Liver (tissue), 9 donors: ENCODE results near the gene SNAPC2. TPM values are rescaled to one million over a fixed set of nuclear protein-coding genes. Genes with fewer than 3 reads are reported as not detected.
A peak's percentile ranks its signal among the peaks of the same experiment; 100 is the strongest.

Experiments
- DNase-seq: peaks from one replicate; pipeline ENCODE4 v3.0.0-alpha.2; 2017; ENCODE audit warnings: low spot score
- H3K27ac ChIP-seq, 2 donors: one replicate each; pipeline ENCODE4 v1.7.0; 2013; ENCODE audit warnings: inconsistent platforms in 2 of 2, low read length in 2 of 2, control low read depth in 1 of 2, low read depth in 1 of 2, mild to moderate bottlenecking in 1 of 2
- H3K27me3 ChIP-seq, 4 donors: one replicate each; pipeline versions ENCODE4 v1.6.1 to v1.7.0; 2013; ENCODE audit warnings: low read length in 3 of 4, inconsistent platforms in 1 of 4, mild to moderate bottlenecking in 1 of 4, moderate library complexity in 1 of 4; ENCODE audit not compliant: control insufficient read depth in 4 of 4, insufficient read depth in 4 of 4
- H3K36me3 ChIP-seq, 4 donors: one replicate each; pipeline versions ENCODE4 v1.6.1 to v1.7.0; 2013; ENCODE audit warnings: low read length in 3 of 4, mild to moderate bottlenecking in 3 of 4, low read depth in 1 of 4, moderate library complexity in 1 of 4; ENCODE audit not compliant: control insufficient read depth in 4 of 4, insufficient read depth in 3 of 4
- H3K4me1 ChIP-seq, 4 donors: one replicate each; pipeline versions ENCODE4 v1.6.1 to v1.7.0; 2013; ENCODE audit warnings: low read length in 3 of 4, mild to moderate bottlenecking in 3 of 4, moderate library complexity in 1 of 4; ENCODE audit not compliant: control insufficient read depth in 4 of 4, insufficient read depth in 4 of 4
- H3K4me3 ChIP-seq, 3 donors: one replicate each; pipeline versions ENCODE4 v1.6.1 to v1.7.0; 2013; ENCODE audit warnings: low read length in 3 of 3, control low read depth in 1 of 3, low read depth in 1 of 3, mild to moderate bottlenecking in 1 of 3
- H3K9ac ChIP-seq, 2 donors: one replicate each; pipeline ENCODE4 v1.7.0; 2013; ENCODE audit warnings: low read length in 2 of 2, mild to moderate bottlenecking in 2 of 2, moderate library complexity in 2 of 2, control low read depth in 1 of 2, low read depth in 1 of 2
- H3K9me3 ChIP-seq, 4 donors: one replicate each; pipeline versions ENCODE4 v1.6.1 to v1.7.0; 2013; ENCODE audit warnings: low read length in 3 of 4; ENCODE audit not compliant: control insufficient read depth in 4 of 4
- EGR1 ChIP-seq, 2 donors: IDR thresholded peaks; 2 replicates each; pipeline ENCODE4 v1.6.1; 2016 to 2018; ENCODE audit warnings: antibody characterized with exemption in 2 of 2, low read depth in 2 of 2
- FOXA1 ChIP-seq: IDR thresholded peaks from 2 replicates; pipeline ENCODE4 v1.6.1; 2016; ENCODE audit warnings: antibody characterized with exemption
- FOXA2 ChIP-seq: IDR thresholded peaks from 2 replicates; pipeline ENCODE4 v1.6.1; 2016; ENCODE audit warnings: antibody characterized with exemption
- GABPA ChIP-seq, 2 donors: IDR thresholded peaks in 1 of 2; conservative IDR thresholded peaks in 1 of 2; 2 replicates each; pipeline ENCODE4 v1.6.1; 2016; ENCODE audit warnings: antibody characterized with exemption in 2 of 2, mild to moderate bottlenecking in 1 of 2, moderate library complexity in 1 of 2
- HNF4A ChIP-seq, 2 donors: conservative IDR thresholded peaks; 2 replicates each; pipeline ENCODE4 v1.6.1; 2016; ENCODE audit warnings: antibody characterized with exemption in 2 of 2, mild to moderate bottlenecking in 2 of 2
- HNF4G ChIP-seq: IDR thresholded peaks from 2 replicates; pipeline ENCODE4 v1.6.1; 2016; ENCODE audit warnings: antibody characterized with exemption
- JUND ChIP-seq, 2 donors: IDR thresholded peaks; 2 replicates each; pipeline ENCODE4 v1.6.1; 2016; ENCODE audit warnings: antibody characterized with exemption in 2 of 2
- NR2F2 ChIP-seq: IDR thresholded peaks from 2 replicates; pipeline ENCODE4 v1.6.1; 2016; ENCODE audit warnings: antibody characterized with exemption
- RAD21 ChIP-seq, 2 donors: IDR thresholded peaks; 2 replicates each; pipeline ENCODE4 v1.6.1; 2016; ENCODE audit warnings: antibody characterized with exemption in 2 of 2, mild to moderate bottlenecking in 2 of 2
- RXRA ChIP-seq, 2 donors: IDR thresholded peaks; 2 replicates each; pipeline ENCODE4 v1.6.1; 2017 to 2018; ENCODE audit warnings: antibody characterized with exemption in 2 of 2, mild to moderate bottlenecking in 1 of 2
- SP1 ChIP-seq: IDR thresholded peaks from 2 replicates; pipeline ENCODE4 v1.6.1; 2018; ENCODE audit warnings: antibody characterized with exemption, mild to moderate bottlenecking
- TAF1 ChIP-seq: conservative IDR thresholded peaks from 2 replicates; pipeline ENCODE4 v1.6.1; 2016; ENCODE audit warnings: antibody characterized with exemption, mild to moderate bottlenecking
- YY1 ChIP-seq: IDR thresholded peaks from 2 replicates; pipeline ENCODE4 v1.6.1; 2016; ENCODE audit warnings: antibody characterized with exemption, mild to moderate bottlenecking
- WGBS: extraction: QIAGEN DNeasy Blood & Tissue Kit; methylation state at CpG from one replicate; pipeline ENCODE4 v1.1.7; 2013; 5-methylcytosine and 5-hydroxymethylcytosine counted together
- polyA plus RNA-seq, 2 donors: library from polyadenylated mRNA; stranded (reverse) in 1 of 2; unstranded in 1 of 2; fragments of 200-250 nt in 1 of 2; fragments of >200 nt in 1 of 2; fragmentation: Nextera tagmentation in 1 of 2; extraction: Ambion mirVana in 1 of 2; gene quantifications; one replicate each; pipeline versions ENCODE4 v1.2.1 to v1.2.3, GENCODE V29; 2013 to 2015
- total RNA-seq, 2 donors: library from RNA; depleted of rRNA; stranded (reverse); fragments of >200 nt; gene quantifications; one replicate each; pipeline ENCODE4 v1.2.3, GENCODE V29; 2014
- TF ChIP-seq, protein P1 (sequence below): IDR thresholded peaks from 2 replicates; pipeline ENCODE4 v1.6.1; 2016; ENCODE audit warnings: antibody characterized with exemption
- TF ChIP-seq, protein P2 (sequence below): IDR thresholded peaks from 2 replicates; pipeline ENCODE4 v1.6.1; 2016; ENCODE audit warnings: antibody characterized with exemption, mild to moderate bottlenecking
- TF ChIP-seq, protein P3 (sequence below): IDR thresholded peaks from 2 replicates; pipeline ENCODE4 v1.6.1; 2016; ENCODE audit warnings: antibody characterized with exemption
- TF ChIP-seq, protein P4 (sequence below): IDR thresholded peaks from 2 replicates; pipeline ENCODE4 v1.6.1; 2016; ENCODE audit warnings: antibody characterized with exemption
- TF ChIP-seq, protein P5 (sequence below): fragments of 150-350 bp; IDR thresholded peaks from 2 replicates; pipeline ENCODE4 v1.5.1; 2017; ENCODE audit warnings: improper control_type of control experiment, low read depth, low read length; ENCODE audit not compliant: missing input control
- donor health status: healthy.
- donor health status: healthy.
- donor health status: healthy.
- donor health status: healthy.
- donor health status: healthy.

SNAPC2 gene, protein sequence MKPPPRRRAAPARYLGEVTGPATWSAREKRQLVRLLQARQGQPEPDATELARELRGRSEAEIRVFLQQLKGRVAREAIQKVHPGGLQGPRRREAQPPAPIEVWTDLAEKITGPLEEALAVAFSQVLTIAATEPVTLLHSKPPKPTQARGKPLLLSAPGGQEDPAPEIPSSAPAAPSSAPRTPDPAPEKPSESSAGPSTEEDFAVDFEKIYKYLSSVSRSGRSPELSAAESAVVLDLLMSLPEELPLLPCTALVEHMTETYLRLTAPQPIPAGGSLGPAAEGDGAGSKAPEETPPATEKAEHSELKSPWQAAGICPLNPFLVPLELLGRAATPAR
- 1 to 10 TPM; 2.8 to 3.5 TPM for total RNA-seq
- polyA plus RNA-seq, result 1 to 10 TPM; 3.0 to 7.1 TPM

DNA sequence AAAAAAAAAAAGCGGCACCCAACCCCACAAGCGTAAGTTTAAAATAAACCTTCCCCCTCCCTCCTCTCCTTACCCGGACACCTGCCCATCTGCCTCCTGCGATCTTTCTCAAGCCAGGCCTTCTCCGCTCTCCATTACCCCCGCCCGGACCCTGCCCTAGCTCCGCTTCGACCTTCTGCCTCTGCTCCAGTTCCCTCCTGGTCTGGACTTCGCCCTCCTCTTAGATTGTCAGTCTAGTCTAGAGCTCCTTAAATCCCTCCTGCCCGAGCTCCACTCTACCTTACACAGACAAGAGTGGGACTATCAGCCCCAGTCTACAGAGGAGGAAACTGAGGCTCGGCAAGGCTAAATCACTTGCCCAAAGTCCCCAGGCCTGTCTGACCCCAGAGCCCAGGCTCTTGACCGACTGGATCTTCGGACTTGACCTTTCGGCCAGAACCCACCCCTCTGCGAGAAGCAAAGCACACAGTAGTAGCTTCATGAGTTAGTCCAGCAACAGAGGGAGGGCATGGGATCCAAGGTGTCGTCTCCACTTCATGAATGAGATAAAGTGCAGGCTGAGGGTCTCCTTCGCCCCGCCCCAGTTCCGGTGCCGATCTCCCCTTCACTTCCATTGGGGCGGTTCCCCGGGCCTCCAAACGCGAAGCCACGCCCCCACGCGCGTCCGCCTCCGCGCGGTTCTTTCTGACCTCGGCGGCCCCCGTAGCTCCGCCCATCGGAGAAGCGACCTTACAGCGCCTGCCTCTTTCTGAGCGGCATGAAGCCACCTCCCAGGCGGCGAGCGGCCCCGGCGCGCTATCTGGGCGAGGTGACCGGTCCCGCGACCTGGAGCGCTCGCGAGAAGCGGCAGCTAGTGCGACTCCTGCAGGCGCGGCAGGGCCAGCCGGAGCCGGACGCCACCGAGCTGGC, at the start of gene SNAPC2:
TSS of gene SNAPC2 (plus strand) at position 729 of the 909 bp plus-strand sequence. CDS start at position 758, 29 bp downstream.
- TF ChIP-seq, protein P1, sequence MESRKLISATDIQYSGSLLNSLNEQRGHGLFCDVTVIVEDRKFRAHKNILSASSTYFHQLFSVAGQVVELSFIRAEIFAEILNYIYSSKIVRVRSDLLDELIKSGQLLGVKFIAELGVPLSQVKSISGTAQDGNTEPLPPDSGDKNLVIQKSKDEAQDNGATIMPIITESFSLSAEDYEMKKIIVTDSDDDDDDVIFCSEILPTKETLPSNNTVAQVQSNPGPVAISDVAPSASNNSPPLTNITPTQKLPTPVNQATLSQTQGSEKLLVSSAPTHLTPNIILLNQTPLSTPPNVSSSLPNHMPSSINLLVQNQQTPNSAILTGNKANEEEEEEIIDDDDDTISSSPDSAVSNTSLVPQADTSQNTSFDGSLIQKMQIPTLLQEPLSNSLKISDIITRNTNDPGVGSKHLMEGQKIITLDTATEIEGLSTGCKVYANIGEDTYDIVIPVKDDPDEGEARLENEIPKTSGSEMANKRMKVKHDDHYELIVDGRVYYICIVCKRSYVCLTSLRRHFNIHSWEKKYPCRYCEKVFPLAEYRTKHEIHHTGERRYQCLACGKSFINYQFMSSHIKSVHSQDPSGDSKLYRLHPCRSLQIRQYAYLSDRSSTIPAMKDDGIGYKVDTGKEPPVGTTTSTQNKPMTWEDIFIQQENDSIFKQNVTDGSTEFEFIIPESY, result no peak
- TF ChIP-seq RAD21 (IDR thresholded peaks at IDR 0.05) (no peak), HNF4A (conservative IDR thresholded peaks at IDR 0.05) (peak; percentile 71 to 81), JUND (IDR thresholded peaks at IDR 0.05) (no peak), EGR1 (IDR thresholded peaks at IDR 0.05; ENCODE audit: low read depth in 2 of 2) (peak in 1 of 2 donors; percentile 68), RXRA (IDR thresholded peaks at IDR 0.05) (peak; percentile 50 to 73), TAF1 (no peak), NR2F2 (no peak), GABPA (IDR thresholded peaks at IDR 0.05 in 1 of 2, conservative IDR thresholded peaks at IDR 0.05 in 1 of 2) (peak in 1 of 2 donors; percentile 15), FOXA1 (no peak), SP1 (peak; percentile 78), HNF4G (no peak), YY1 (peak; percentile 88), FOXA2 (no peak)
- TF ChIP-seq, protein P2, sequence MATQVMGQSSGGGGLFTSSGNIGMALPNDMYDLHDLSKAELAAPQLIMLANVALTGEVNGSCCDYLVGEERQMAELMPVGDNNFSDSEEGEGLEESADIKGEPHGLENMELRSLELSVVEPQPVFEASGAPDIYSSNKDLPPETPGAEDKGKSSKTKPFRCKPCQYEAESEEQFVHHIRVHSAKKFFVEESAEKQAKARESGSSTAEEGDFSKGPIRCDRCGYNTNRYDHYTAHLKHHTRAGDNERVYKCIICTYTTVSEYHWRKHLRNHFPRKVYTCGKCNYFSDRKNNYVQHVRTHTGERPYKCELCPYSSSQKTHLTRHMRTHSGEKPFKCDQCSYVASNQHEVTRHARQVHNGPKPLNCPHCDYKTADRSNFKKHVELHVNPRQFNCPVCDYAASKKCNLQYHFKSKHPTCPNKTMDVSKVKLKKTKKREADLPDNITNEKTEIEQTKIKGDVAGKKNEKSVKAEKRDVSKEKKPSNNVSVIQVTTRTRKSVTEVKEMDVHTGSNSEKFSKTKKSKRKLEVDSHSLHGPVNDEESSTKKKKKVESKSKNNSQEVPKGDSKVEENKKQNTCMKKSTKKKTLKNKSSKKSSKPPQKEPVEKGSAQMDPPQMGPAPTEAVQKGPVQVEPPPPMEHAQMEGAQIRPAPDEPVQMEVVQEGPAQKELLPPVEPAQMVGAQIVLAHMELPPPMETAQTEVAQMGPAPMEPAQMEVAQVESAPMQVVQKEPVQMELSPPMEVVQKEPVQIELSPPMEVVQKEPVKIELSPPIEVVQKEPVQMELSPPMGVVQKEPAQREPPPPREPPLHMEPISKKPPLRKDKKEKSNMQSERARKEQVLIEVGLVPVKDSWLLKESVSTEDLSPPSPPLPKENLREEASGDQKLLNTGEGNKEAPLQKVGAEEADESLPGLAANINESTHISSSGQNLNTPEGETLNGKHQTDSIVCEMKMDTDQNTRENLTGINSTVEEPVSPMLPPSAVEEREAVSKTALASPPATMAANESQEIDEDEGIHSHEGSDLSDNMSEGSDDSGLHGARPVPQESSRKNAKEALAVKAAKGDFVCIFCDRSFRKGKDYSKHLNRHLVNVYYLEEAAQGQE, result peak; percentile 58
- TF ChIP-seq, protein P3, sequence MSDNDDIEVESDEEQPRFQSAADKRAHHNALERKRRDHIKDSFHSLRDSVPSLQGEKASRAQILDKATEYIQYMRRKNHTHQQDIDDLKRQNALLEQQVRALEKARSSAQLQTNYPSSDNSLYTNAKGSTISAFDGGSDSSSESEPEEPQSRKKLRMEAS, result no peak
- TF ChIP-seq, protein P4, sequence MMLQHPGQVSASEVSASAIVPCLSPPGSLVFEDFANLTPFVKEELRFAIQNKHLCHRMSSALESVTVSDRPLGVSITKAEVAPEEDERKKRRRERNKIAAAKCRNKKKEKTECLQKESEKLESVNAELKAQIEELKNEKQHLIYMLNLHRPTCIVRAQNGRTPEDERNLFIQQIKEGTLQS, result no peak
- TF ChIP-seq, protein P5, sequence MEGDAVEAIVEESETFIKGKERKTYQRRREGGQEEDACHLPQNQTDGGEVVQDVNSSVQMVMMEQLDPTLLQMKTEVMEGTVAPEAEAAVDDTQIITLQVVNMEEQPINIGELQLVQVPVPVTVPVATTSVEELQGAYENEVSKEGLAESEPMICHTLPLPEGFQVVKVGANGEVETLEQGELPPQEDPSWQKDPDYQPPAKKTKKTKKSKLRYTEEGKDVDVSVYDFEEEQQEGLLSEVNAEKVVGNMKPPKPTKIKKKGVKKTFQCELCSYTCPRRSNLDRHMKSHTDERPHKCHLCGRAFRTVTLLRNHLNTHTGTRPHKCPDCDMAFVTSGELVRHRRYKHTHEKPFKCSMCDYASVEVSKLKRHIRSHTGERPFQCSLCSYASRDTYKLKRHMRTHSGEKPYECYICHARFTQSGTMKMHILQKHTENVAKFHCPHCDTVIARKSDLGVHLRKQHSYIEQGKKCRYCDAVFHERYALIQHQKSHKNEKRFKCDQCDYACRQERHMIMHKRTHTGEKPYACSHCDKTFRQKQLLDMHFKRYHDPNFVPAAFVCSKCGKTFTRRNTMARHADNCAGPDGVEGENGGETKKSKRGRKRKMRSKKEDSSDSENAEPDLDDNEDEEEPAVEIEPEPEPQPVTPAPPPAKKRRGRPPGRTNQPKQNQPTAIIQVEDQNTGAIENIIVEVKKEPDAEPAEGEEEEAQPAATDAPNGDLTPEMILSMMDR, result no peak
- peak within 1 kb of the TSS; percentile 89 to 98 (median 97) for H3K4me3 ChIP-seq
- peak; percentile 99 for DNase-seq
- peak within 1 kb of the TSS; percentile 80 to 84 for H3K9ac ChIP-seq
- H3K27ac ChIP-seq, result peak within 1 kb of the TSS; percentile 79 to 91
- H3K36me3 ChIP-seq, result peaks cover 0 to 12% (median 5%) of the 10 kb centered on the region in 4 donors
- H3K4me1 ChIP-seq, result peaks cover 23 to 56% (median 35%) of the 10 kb centered on the region in 4 donors
- H3K27me3 ChIP-seq, result no peaks in the 10 kb centered on the region
- no peaks in the 10 kb centered on the region for H3K9me3 ChIP-seq
- 4% methylated on average over 62 of the region's 62 CpGs for WGBS
